ENCODE data around the gene NBPF4. TPM values are rescaled to one million over a fixed set of nuclear protein-coding genes. Genes with fewer than 3 reads are reported as not detected.
A peak's percentile ranks its signal among the peaks of the same experiment; 100 is the strongest.
"Not testable (repeated sequence)": the region's sequence is repeated elsewhere in the genome, so short reads cannot be mapped to it uniquely, and the experiment has no call there.

The NBPF4 gene
- total RNA-seq, 1 experiment from 2014 or later: not detected

DNA sequence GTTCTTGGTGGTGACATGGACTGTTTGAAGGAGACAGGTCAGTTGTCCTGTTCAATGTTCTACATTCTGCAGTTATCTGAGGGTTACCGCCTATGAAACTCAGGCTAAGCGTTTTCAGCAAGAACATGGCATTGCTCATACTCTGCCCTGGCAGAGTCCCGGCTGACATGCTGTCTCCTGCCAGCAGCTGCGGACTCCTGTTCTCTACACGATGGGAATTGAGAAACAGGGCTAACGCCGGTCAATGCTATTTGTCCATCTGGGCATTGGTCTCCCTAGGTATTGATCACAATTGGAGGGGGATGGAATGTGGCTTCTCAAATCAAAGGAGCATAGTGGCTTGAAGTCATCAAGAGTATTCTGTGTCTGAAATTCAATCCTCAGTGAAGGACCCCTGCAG is 20.6 kb downstream of the NBPF4 start:
- H3K9me3 ChIP-seq (ENCODE audit: control insufficient read depth, insufficient read depth, low read depth, low read length); intact Hi-C loops (cut with micrococcal nuclease; ENCODE audit: unreplicated experiment); H3K4me1 ChIP-seq (ENCODE audit: control insufficient read depth, insufficient read depth, low read length); H3K36me3 ChIP-seq (ENCODE audit: control insufficient read depth, insufficient read depth, low read length); POLR2A ChIA-PET; H3K27ac ChIP-seq (ENCODE audit: low read length); ATAC-seq; DNase-seq (ENCODE audit: low read depth, low spot score); H3K4me3 ChIP-seq (ENCODE audit: low read depth in 2 of 2, low read length in 2 of 2); BruUV-seq (replicated peaks); CTCF ChIA-PET; in situ Hi-C loops (cut with HindIII; ENCODE audit: low pct_unique_long_range_greater_than_20kb, low sequenced_read_pairs); H3K27me3 ChIP-seq (ENCODE audit: control insufficient read depth, insufficient read depth, low read length): not testable (repeated sequence)

DNA sequence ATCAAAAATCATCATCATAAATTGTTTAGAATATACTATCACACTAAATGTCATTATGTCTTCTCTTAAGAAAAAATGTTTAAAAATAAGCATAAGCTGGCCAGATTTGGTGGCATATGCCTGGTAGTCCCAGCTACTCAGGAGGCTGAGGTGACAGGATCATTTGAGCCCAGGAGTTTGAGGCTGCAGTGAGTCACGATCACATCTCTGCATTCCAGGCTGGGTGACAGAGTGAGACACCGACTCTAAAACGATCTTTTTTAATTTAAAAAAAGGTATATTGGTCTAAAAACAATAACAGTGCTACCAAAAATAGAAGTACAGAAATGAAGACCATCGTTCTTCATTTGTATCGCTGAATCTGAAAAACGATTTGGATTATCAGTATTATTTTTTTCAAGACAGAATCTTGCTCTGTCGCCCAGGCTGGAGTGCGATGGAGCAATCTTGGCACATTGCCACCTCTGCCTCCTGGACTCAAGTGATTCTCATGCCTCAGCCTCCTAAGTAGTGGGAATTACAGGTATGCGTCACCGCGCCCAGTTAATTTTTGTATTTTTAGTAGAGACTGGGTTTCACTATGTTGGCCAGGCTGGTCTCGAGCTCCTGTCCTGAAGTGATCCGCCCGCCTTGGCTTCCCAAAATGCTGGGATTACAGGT is 26.2 kb downstream of the NBPF4 start:
- BruUV-seq (replicated peaks); H3K36me3 ChIP-seq (ENCODE audit: control insufficient read depth, insufficient read depth, low read length); CTCF ChIA-PET; DNase-seq (ENCODE audit: low read depth, low spot score); H3K9me3 ChIP-seq (ENCODE audit: control insufficient read depth, insufficient read depth, low read depth, low read length); ATAC-seq; in situ Hi-C loops (cut with HindIII; ENCODE audit: low pct_unique_long_range_greater_than_20kb, low sequenced_read_pairs); H3K27me3 ChIP-seq (ENCODE audit: control insufficient read depth, insufficient read depth, low read length); POLR2A ChIA-PET; H3K27ac ChIP-seq (ENCODE audit: low read length); H3K4me1 ChIP-seq (ENCODE audit: control insufficient read depth, insufficient read depth, low read length); H3K4me3 ChIP-seq (ENCODE audit: low read depth in 2 of 2, low read length in 2 of 2); intact Hi-C loops (cut with micrococcal nuclease; ENCODE audit: unreplicated experiment): not testable (repeated sequence)

DNA sequence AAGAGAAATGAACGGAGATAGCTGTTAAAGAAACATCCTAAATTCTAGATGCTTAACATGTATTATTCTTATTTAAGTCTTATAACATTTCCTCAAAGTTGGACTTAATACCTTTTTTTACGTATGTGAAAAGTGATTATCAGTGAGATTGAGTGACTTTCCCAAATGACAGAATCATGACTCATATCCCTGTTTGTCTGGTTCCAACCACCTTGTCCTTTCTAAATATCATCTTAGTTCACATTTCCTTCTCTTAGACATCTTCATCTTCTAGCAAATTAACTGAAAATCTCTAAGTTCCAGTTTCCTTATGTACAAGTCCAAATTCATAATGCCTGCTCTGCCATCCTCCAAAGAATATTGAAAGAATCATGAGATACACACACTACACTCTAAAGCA is 26.9 kb downstream of the NBPF4 start:
- CTCF ChIA-PET; POLR2A ChIA-PET; in situ Hi-C loops (cut with HindIII; ENCODE audit: low pct_unique_long_range_greater_than_20kb, low sequenced_read_pairs); BruUV-seq (replicated peaks); intact Hi-C loops (cut with micrococcal nuclease; ENCODE audit: unreplicated experiment); H3K36me3 ChIP-seq (ENCODE audit: control insufficient read depth, insufficient read depth, low read length); H3K27ac ChIP-seq (ENCODE audit: low read length); H3K27me3 ChIP-seq (ENCODE audit: control insufficient read depth, insufficient read depth, low read length); ATAC-seq; H3K4me1 ChIP-seq (ENCODE audit: control insufficient read depth, insufficient read depth, low read length); H3K4me3 ChIP-seq (ENCODE audit: low read depth in 2 of 2, low read length in 2 of 2); H3K9me3 ChIP-seq (ENCODE audit: control insufficient read depth, insufficient read depth, low read depth, low read length); DNase-seq (ENCODE audit: low read depth, low spot score): not testable (repeated sequence)

DNA sequence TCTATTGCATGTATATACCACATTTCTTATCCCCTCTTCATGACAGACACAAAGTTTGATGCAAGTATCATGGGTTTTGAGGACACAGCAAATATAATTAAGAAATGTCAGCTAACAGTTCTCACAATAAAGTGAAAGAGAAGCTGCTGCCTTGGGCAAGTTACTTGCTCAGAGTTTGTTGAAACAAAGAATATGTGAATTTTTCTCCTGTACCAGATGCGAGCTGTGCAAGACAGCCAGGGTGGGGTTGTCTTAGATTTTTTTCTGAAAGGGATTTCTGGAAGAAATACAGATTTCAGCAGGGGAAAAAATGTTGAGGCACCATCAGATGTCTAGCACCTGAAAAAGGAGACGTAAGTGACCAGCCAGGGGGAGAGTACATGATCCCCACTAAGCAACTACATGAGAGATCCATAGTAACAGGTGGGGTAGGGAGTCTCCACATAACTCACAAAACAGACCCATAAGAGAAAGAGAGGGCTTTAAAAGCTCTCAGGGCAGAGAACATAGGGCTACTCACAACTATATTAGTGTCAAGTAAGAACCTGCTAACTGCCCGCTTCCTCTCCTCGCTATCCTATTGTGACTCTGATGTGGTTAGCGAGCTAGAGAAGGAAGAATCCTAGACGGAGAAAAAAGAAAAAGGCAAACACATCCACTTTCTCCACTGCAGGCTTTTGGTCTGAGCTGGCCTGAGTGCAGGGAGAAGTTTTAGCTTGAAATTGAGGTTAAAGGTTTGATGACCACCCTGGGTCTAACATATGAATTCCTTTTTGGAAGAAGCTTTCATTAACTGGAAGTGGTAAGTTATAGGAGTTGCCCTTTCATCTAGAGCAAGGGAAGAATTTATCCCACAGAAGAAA is 27.6 kb downstream of the NBPF4 start:
- ATAC-seq; H3K36me3 ChIP-seq (ENCODE audit: control insufficient read depth, insufficient read depth, low read length); H3K4me3 ChIP-seq (ENCODE audit: low read depth in 2 of 2, low read length in 2 of 2); intact Hi-C loops (cut with micrococcal nuclease; ENCODE audit: unreplicated experiment); H3K27me3 ChIP-seq (ENCODE audit: control insufficient read depth, insufficient read depth, low read length); POLR2A ChIA-PET; in situ Hi-C loops (cut with HindIII; ENCODE audit: low pct_unique_long_range_greater_than_20kb, low sequenced_read_pairs); H3K4me1 ChIP-seq (ENCODE audit: control insufficient read depth, insufficient read depth, low read length); DNase-seq (ENCODE audit: low read depth, low spot score); H3K27ac ChIP-seq (ENCODE audit: low read length); H3K9me3 ChIP-seq (ENCODE audit: control insufficient read depth, insufficient read depth, low read depth, low read length); CTCF ChIA-PET; BruUV-seq (replicated peaks): not testable (repeated sequence)

DNA sequence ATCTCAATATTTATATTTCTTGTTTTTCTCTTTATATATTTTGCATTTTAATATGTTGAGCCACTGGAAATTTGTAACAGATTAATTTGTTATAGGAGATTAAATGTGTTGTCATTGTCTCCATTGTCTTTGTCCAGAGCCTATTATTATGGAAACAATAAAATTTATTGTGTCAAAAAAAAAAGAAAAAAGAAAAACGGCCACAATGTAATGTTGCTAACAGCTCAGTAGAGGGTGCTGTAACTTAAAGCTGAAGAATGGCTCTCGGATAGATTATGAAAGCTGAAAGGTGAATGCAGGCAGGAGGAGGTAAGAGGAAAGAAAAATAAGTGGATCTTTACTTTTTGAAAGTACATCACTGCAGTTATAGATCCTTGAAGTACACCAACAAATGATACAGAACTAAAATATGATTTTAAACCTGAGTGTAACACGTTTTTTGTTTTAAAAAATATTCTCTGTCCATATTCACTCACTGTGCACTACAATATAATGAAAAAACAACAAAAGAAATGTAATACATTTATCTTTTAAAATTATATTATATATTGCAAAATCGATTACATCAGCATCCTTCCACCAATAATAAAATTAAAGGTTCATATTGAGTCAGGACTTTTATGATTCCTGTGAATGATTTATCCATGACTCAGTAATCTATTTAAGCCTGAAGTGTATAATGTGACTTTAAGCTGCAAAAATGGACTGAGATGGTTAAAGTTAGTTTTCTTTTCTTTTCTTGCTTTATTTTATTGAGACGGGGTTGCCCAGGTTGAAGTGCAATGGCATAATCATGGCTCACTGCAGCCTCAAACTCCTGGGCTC is 29.0 kb downstream of the NBPF4 start:
- POLR2A ChIA-PET; H3K4me3 ChIP-seq (ENCODE audit: low read depth in 2 of 2, low read length in 2 of 2); H3K27ac ChIP-seq (ENCODE audit: low read length); BruUV-seq (replicated peaks); ATAC-seq; in situ Hi-C loops (cut with HindIII; ENCODE audit: low pct_unique_long_range_greater_than_20kb, low sequenced_read_pairs); intact Hi-C loops (cut with micrococcal nuclease; ENCODE audit: unreplicated experiment); H3K4me1 ChIP-seq (ENCODE audit: control insufficient read depth, insufficient read depth, low read length); H3K27me3 ChIP-seq (ENCODE audit: control insufficient read depth, insufficient read depth, low read length); H3K36me3 ChIP-seq (ENCODE audit: control insufficient read depth, insufficient read depth, low read length); DNase-seq (ENCODE audit: low read depth, low spot score); H3K9me3 ChIP-seq (ENCODE audit: control insufficient read depth, insufficient read depth, low read depth, low read length); CTCF ChIA-PET: not testable (repeated sequence)
- TF ChIP-seq, protein P1, sequence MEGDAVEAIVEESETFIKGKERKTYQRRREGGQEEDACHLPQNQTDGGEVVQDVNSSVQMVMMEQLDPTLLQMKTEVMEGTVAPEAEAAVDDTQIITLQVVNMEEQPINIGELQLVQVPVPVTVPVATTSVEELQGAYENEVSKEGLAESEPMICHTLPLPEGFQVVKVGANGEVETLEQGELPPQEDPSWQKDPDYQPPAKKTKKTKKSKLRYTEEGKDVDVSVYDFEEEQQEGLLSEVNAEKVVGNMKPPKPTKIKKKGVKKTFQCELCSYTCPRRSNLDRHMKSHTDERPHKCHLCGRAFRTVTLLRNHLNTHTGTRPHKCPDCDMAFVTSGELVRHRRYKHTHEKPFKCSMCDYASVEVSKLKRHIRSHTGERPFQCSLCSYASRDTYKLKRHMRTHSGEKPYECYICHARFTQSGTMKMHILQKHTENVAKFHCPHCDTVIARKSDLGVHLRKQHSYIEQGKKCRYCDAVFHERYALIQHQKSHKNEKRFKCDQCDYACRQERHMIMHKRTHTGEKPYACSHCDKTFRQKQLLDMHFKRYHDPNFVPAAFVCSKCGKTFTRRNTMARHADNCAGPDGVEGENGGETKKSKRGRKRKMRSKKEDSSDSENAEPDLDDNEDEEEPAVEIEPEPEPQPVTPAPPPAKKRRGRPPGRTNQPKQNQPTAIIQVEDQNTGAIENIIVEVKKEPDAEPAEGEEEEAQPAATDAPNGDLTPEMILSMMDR (IDR thresholded peaks at IDR 0.05): peak; percentile 38; the same call in 1 of the 2 replicates
